ENCODE measurements around the gene PLXNB2.
"Not testable (repeated sequence)": the region's sequence is repeated elsewhere in the genome, so short reads cannot be mapped to it uniquely, and the experiment has no call there.

PLXNB2 gene

DNA sequence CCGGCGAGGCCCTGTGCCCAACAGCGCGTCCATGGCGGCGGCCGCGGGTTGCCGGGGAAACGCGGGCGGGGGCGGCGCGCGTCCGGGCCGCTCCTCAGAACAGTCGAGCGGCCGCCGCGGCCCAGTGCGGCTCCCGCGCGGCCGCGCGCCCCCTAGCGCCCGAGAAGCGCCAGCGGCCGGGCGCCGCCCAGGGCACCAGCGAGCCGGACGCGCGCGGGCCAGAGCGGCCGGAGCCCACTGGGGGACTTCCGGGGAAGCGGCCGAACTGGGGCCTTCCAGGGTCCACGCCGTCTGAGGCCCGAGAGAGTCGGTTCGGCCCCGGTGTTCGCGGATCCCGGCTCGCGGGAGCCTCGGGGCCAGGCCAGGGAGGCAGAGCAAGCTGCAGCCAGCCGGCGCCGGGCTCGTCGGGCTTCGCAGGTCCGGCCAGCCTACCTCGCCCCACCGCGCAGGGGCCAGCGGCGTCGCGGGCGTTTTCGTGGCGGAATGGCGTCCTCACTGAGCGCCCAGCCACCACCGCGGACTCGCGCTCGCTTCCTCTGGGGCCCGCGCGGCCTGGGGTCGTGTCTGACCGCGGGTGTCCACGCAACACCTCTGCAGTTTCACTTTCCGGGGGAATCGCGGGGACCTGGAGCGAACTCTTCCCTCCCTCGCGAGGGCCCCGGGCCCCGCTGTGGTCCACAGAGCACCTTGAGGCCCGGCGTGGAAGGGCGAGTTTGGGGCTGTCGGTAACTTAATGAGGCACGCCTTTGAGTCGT, 19.7 kb upstream of the PLXNB2 start, which contains the start of gene DENND6B:
Gene DENND6B, minus strand, starts transcription at position 57 of the 755 bp plus-strand sequence. Its CDS starts 24 bp downstream, at position 33.
- DNase-seq (ENCODE audit: low read depth), result no peak

- DNase-seq (ENCODE audit: low read depth), result no peak
These were observed 18.9 kb upstream of the PLXNB2 start for GRCh38 chr22:50326225-50326955.

GRCh38 chr22:50325444-50326224, 18.2 kb upstream of the PLXNB2 start:
- no peak for DNase-seq (ENCODE audit: low read depth)

DNA sequence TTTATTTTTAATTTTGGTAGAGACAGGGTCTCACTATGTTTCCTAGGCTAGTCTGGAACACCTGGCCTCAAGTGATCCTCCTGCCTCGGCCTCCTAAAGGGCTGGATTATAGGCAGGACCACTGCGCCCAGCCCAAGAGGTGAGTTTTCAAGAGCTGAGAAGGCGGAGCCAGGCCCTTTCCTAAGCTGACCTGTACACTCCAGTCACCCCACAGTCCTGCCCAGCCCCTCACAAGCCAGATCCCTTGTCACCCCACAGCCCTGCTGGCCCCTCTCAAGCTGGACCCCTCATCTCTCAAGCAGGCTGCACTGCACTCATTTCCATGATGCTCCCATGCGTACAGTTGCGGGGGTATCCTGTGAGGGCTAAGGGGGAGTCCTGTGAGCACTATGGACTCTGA, 16.5 kb upstream of the PLXNB2 start:
- no peak for DNase-seq (ENCODE audit: low read depth)

GRCh38 chr22:50322382-50323104, 15.1 kb upstream of the PLXNB2 start:
- DNase-seq (ENCODE audit: low read depth), result not testable (repeated sequence)

DNA sequence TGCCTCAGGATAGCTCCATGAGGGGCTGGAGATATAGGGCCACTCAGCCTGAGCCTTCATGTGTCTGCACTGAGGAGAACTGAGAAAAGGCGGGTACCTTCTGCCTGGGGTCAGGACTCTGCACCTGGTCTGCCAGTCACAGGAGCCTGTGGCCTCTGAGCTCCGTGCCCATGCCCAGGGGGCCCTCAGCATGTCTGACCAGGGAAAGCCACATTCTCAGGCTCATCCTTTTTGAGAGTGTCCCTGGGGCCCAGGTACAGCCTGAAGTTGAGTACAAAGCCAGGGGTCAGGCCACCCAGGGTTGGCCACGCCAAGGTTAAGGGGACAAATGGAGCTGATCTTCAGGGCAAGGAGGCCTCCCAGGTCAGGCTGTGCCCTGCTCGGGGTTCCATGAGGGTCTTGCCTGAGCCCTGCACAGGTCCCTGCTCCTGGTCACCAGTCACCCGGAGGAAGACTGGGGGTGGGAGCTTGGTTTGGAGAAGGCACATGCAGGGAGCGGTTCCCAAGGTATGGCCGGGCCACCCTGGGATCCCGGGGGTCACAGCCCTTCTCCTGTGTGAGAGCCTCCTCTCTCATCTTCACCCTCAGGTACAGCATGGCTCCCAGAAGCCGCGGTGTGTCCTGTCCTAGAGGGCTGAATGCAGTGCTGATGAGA, 13.4 kb upstream of the PLXNB2 start:
- DNase-seq (ENCODE audit: low read depth), result no peak

GRCh38 chr22:50320116-50320515, 12.7 kb upstream of the PLXNB2 start:
- no peak for DNase-seq (ENCODE audit: low read depth)

- no peak for DNase-seq (ENCODE audit: low read depth)
These were observed 12.1 kb upstream of the PLXNB2 start for GRCh38 chr22:50319503-50319951.

DNA sequence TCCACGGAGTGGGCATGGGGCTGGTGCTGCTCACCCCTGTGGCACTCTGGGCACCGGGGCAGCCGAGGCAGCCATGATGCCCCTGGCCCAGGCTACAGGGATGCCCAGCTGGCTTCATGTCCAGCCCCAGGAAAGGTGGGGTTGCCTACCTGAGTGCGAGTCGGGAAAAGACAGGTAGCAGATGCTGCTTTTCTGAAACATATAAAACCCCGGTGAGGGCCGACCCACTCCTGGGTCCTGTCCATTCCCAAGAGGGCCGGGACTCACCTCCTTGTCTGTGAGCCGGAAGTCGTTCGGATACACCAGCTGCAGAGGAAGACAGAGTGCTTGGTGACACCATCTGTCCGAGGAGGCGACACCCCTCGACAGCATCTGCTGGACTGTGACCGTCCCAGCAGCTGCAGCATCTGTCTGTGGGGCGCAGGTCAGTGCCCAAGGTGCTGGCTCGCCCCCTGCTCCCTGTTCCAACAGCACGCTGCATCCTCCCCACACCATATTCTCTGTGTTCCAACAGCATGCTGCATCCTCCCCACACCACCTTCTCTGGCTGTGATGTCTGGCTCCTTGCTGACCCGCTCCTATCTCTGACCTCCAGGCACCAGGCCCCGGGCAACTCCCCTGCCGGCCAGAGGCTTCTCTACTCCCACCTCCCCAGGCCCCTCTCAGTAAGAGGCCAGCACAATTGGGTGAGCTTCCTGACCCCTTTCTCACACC, 11.4 kb upstream of the PLXNB2 start:
- DNase-seq (ENCODE audit: low read depth), result no peak

GRCh38 chr22:50318356-50318697, 10.9 kb upstream of the PLXNB2 start:
- no peak for DNase-seq (ENCODE audit: low read depth)

DNA sequence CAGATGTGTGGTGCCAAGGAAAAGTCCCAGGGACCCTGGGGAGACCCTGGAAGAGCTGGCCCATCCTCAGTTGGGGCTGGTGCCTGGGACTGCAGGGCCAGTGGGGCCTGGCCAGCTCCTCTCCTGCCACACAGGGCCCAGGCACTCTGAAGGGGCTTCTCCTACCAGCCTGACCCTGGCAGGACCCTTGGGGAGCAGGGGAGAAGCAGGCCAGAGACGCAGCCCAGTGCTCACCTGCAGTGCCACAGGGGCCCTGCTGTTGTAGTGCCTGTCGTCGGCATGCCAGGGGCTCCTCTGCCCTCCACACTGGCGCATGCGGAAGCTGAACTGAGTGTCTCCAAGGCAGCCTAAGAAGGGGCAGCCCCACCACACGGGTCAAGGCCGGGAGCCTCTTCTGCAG, 10.2 kb upstream of the PLXNB2 start:
- DNase-seq (ENCODE audit: low read depth), result no peak

DNA sequence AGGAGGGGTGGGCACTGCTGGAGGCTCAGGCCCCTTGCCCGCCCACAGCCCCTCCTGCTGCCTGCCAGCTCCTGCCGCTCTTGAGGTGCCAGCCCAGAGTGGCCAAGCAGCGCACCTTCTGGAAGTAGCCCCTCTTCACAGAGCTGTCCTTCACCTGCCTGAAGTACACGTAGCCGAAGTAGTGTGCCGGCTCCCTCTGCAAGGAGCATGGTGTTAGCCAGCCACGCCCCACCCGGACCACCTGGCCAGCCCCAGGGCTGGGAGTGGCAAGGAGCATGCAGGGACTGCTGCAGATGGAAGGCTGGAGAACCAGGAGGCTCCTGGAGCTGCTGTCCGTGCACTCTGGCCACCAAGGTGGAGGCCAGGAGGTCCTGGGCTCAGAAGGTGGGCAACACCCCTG, 9.7 kb upstream of the PLXNB2 start:
- DNase-seq (ENCODE audit: low read depth), result no peak

DNA sequence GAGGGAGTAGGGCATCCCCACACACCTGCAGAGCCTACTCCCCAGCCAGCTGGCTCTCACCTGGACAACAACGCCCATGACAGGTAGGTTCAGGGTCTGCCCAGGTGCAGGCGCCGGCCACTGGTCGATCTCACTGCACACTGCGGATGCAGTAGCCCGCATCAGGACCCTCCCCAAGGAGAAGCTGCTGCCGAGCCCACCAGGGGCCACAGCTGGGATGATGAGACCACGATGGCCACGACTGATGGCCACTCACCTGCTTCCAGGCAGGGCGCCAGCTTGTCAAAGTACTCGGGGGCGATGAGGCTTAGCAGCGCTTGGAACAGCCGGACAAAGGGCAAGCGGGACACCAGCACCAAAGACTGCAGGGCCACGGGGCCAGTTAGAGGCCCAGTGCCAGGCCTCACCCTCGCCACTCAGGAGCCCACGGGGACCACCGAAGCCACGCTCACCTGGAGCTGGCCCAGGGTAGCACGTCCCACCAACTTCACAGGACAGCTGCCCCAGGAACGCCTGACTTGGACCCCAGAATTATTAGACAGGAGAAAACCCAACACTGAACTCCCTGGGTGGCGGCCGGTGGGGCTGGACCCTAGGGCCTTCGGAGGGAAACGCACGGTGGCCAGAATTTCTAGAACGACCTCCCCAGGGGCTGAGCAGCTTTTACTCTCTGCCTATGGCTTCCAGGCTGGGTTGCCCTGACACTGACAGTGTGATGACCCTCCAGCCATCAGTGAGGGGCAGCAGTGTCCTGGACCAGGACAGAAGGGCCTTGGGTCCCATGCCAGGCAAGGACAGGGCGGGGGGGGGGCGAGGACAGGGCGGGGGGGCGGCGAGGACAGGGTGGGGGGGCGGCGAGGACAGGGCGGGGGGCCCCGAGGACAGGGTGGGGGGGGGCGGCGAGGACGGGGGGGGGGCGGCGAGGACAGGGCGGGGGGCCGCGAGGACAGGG, 8.9 kb upstream of the PLXNB2 start:
- DNase-seq (ENCODE audit: low read depth), result no peak

DNA sequence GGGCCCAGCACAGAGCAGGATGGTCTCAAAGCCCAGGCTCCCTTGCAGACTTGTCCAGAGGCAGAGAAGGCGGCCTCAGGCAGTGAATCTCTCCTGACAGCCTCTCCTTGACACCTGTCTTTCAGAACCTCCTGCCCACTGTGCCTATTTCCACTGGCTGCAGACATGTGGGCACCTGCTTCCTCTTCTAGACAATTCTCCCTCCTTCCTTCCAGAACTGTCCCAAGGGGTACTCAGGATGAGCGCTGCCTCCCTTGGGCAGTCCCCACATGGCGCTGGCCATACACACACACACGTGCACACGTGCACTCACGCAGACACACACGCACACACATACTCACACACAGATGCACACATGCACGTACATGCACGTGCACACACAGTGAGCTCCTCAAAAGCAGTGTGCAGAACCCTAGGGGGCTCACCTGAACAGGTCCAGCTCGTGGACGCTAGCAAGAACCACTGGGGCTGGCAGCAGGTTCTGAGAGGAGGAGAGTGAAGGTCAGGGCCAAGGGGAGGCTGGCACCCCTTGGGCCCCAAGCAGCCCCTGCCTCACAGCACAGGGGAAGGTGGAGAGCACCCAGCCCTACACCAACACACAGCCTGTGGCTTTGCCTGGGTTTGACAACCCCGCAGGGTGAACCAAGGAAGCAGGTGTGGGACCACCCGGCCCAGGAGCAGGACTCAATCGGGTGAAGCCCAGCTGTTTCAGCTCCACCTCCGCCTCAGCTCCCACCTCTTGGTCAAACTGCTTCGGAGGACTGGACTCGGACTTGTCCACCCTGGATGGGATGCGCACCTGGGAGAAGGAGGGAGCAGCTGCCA, 8.1 kb upstream of the PLXNB2 start:
- DNase-seq (ENCODE audit: low read depth), result no peak

GRCh38 chr22:50314455-50315288, 7.2 kb upstream of the PLXNB2 start:
- DNase-seq (ENCODE audit: low read depth), result no peak

DNA sequence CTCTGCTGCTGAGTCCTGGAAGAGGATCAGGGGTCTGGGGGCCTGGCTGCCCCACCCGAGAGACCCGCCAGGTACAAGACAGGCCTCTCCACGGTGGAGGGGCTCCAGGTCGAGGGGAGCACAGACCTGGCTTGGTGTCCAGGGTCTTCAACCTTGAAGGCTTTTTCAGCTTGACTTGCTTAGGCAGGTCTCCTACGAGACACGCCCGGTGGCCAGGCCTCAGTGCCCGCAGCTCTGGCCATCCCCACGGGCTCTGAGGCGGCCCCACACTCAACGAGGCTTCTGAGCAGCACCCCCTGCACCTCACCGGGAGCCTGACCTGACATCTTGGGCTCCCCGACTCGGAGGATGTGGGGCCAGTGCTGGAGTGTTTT, 6.6 kb upstream of the PLXNB2 start:
- no peak for DNase-seq (ENCODE audit: low read depth)

DNA sequence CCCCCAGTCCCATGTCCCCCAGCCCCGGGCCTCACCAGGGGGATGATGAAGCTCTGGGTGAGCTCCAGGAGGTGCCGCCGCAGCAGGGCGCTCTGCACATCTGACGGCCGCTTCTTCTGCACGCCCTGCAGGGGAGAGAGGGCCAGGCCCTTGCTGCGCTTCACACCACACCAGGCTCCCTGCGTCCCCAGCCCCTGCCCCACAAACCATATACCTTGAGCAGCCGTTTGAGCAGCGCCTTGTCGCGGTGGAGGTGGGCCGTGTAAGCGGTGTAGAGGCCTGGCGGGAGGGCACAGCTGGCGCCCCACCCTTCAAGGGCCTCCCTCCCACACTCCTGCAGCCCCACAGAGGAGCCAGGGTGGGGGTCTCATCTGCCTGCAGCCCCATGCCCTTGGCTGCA, 6.2 kb upstream of the PLXNB2 start:
- DNase-seq (ENCODE audit: low read depth), result no peak

DNA sequence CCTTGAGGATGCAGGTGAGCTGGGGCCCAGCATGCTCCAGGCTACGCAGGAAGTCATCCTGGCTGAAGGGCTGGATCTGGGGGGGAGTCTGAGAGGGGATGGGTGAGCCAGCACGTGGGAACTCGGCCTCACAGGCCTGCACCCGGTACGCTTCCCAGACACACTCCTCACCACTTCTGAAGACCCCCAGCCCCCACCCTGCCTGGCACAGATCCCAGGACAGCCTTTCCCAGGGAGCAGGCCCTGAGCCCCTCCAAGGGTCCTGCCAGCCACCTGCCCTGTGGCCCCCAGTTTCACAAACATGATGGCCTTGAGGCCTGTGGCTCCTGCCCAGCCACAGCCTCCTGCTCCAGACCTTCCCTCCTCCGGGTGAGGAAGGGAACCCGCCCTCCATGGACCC, 5.6 kb upstream of the PLXNB2 start:
- DNase-seq (ENCODE audit: low read depth), result no peak

All from HS-5 (cell line).